H7 (cell line): ENCODE measurements around the gene NDFIP1. TPM values are rescaled to one million over a fixed set of nuclear protein-coding genes. Genes with fewer than 3 reads are reported as not detected.
"Not testable (repeated sequence)": the region's sequence is repeated elsewhere in the genome, so short reads cannot be mapped to it uniquely, and the experiment has no call there.

ENCODE experiments used
- DNase-seq: peaks from one replicate; pipeline ENCODE4 v3.0.0; 2012
- H3K27me3 ChIP-seq: 2 replicates; pipeline ENCODE4 v1.6.0; 2011; ENCODE audit warnings: mild to moderate bottlenecking, low read length; ENCODE audit not compliant: control insufficient read depth, insufficient read depth
- H3K36me3 ChIP-seq: replicated peaks from 2 replicates; pipeline ENCODE4 v1.5.1; 2011; ENCODE audit warnings: low read length; ENCODE audit not compliant: control insufficient read depth, insufficient read depth
- H3K4me3 ChIP-seq: 2 replicates; pipeline ENCODE4 v1.5.1; 2011; ENCODE audit warnings: low read depth, mild to moderate bottlenecking, control low read depth, low read length, moderate library complexity; ENCODE audit not compliant: insufficient read depth
- total RNA-seq: library from RNA; depleted of rRNA; stranded (reverse); fragments of >200 nt; shearing (Covaris generic); gene quantifications from 2 replicates; pipeline ENCODE4 v1.2.3, GENCODE V29; 2014

Gene NDFIP1
- total RNA-seq, 1 experiment from 2014 or later = 45.7 TPM

- no peak for DNase-seq
- no peaks in the 10 kb centered on the region for H3K27me3 ChIP-seq
- no peaks in the 10 kb centered on the region for H3K36me3 ChIP-seq
- no peak overlapping the region for H3K4me3 ChIP-seq
Measured at GRCh38 chr5:142171270-142171669, 62.7 kb downstream of the NDFIP1 start.

GRCh38 chr5:142175039-142175438 lies 66.5 kb downstream of the NDFIP1 start:
- no peak overlapping the region for H3K4me3 ChIP-seq
- H3K27me3 ChIP-seq = no peaks in the 10 kb centered on the region
- DNase-seq = peak; percentile 64
- no peaks in the 10 kb centered on the region for H3K36me3 ChIP-seq

- H3K27me3 ChIP-seq = no peaks in the 10 kb centered on the region
Measured at GRCh38 chr5:142175461-142176142, 67.0 kb downstream of the NDFIP1 start.

GRCh38 chr5:142176255-142176654 lies 67.7 kb downstream of the NDFIP1 start:
- H3K36me3 ChIP-seq = no peaks in the 10 kb centered on the region
- H3K4me3 ChIP-seq = no peak overlapping the region
- DNase-seq = no peak
- H3K27me3 ChIP-seq = no peaks in the 10 kb centered on the region

More at GRCh38 chr5:142175461-142176142, 67.0 kb downstream of the NDFIP1 start:
- no peak for DNase-seq
- H3K4me3 ChIP-seq = no peak overlapping the region
- H3K36me3 ChIP-seq = no peaks in the 10 kb centered on the region

- no peaks in the 10 kb centered on the region for H3K27me3 ChIP-seq
- no peak for DNase-seq
- H3K4me3 ChIP-seq = no peak overlapping the region
- no peaks in the 10 kb centered on the region for H3K36me3 ChIP-seq
Measured at GRCh38 chr5:142178651-142179050, 70.1 kb downstream of the NDFIP1 start.

GRCh38 chr5:142179776-142180387 lies 71.3 kb downstream of the NDFIP1 start:
- H3K27me3 ChIP-seq = no peaks in the 10 kb centered on the region
- DNase-seq = no peak
- H3K4me3 ChIP-seq = no peak overlapping the region
- no peaks in the 10 kb centered on the region for H3K36me3 ChIP-seq

GRCh38 chr5:142181096-142181495 lies 72.5 kb downstream of the NDFIP1 start:
- Histone ChIP-seq H3K27me3 (no peaks in the 10 kb centered on the region), H3K36me3 (no peaks in the 10 kb centered on the region), H3K4me3 (no peak overlapping the region)
- DNase-seq = no peak

GRCh38 chr5:142181547-142182163 lies 73.1 kb downstream of the NDFIP1 start:
- Histone ChIP-seq H3K36me3 (no peaks in the 10 kb centered on the region), H3K4me3 (no peak overlapping the region), H3K27me3 (no peaks in the 10 kb centered on the region)
- no peak for DNase-seq

- Histone ChIP-seq H3K36me3 (no peaks in the 10 kb centered on the region), H3K27me3 (no peaks in the 10 kb centered on the region), H3K4me3 (no peak overlapping the region)
- DNase-seq = no peak
Measured at GRCh38 chr5:142182840-142183239, 74.3 kb downstream of the NDFIP1 start.

GRCh38 chr5:142183561-142183960 lies 75.0 kb downstream of the NDFIP1 start:
- no peak overlapping the region for H3K4me3 ChIP-seq
- DNase-seq = no peak

GRCh38 chr5:142184988-142185387 lies 76.4 kb downstream of the NDFIP1 start:
- H3K36me3 ChIP-seq = no peaks in the 10 kb centered on the region
- H3K4me3 ChIP-seq = no peak overlapping the region
- peak; percentile 54 for DNase-seq
- H3K27me3 ChIP-seq = no peaks in the 10 kb centered on the region

More at GRCh38 chr5:142183561-142183960, 75.0 kb downstream of the NDFIP1 start:
- Histone ChIP-seq H3K36me3 (no peaks in the 10 kb centered on the region), H3K27me3 (no peaks in the 10 kb centered on the region)

- H3K4me3 ChIP-seq = no peak overlapping the region
Measured at GRCh38 chr5:142186514-142186856, 77.9 kb downstream of the NDFIP1 start.

GRCh38 chr5:142186857-142187594 lies 78.4 kb downstream of the NDFIP1 start:
- H3K36me3 ChIP-seq = no peaks in the 10 kb centered on the region
- no peak overlapping the region for H3K4me3 ChIP-seq
- DNase-seq = peak; percentile 55
- H3K27me3 ChIP-seq = no peaks in the 10 kb centered on the region

More at GRCh38 chr5:142186514-142186856, 77.9 kb downstream of the NDFIP1 start:
- Histone ChIP-seq H3K36me3 (no peaks in the 10 kb centered on the region), H3K27me3 (no peaks in the 10 kb centered on the region)
- DNase-seq = no peak

GRCh38 chr5:142188691-142189090 lies 80.1 kb downstream of the NDFIP1 start:
- DNase-seq, H3K4me3 ChIP-seq, H3K27me3 ChIP-seq, H3K36me3 ChIP-seq: not testable (repeated sequence)
